Measurements from ENCODE around the gene MAD1L1. TPM values are rescaled to one million over a fixed set of nuclear protein-coding genes. Genes with fewer than 3 reads are reported as not detected.

MAD1L1 gene
- total RNA-seq, 1 experiment from 2014 or later, result 43.8 TPM

- peaks cover 30% of the 10 kb centered on the region for H3K36me3 Mint-ChIP-seq
- peak overlapping the region; percentile 91 for H3K27ac Mint-ChIP-seq
- DNase-seq (ENCODE audit: low spot score) (no peak), ATAC-seq (no peak)
- TF ChIP-seq RORB (CRISPR knock-in tag; IDR thresholded peaks at IDR 0.05) (no peak), ELF4 (CRISPR knock-in tag; IDR thresholded peaks at IDR 0.05; ENCODE audit: low read depth) (no peak), ESRRA (CRISPR knock-in tag; IDR thresholded peaks at IDR 0.05; ENCODE audit: borderline replicate concordance) (no peak), FOXP4 (CRISPR knock-in tag; IDR thresholded peaks at IDR 0.05) (no peak)
- TF ChIP-seq, protein P1, sequence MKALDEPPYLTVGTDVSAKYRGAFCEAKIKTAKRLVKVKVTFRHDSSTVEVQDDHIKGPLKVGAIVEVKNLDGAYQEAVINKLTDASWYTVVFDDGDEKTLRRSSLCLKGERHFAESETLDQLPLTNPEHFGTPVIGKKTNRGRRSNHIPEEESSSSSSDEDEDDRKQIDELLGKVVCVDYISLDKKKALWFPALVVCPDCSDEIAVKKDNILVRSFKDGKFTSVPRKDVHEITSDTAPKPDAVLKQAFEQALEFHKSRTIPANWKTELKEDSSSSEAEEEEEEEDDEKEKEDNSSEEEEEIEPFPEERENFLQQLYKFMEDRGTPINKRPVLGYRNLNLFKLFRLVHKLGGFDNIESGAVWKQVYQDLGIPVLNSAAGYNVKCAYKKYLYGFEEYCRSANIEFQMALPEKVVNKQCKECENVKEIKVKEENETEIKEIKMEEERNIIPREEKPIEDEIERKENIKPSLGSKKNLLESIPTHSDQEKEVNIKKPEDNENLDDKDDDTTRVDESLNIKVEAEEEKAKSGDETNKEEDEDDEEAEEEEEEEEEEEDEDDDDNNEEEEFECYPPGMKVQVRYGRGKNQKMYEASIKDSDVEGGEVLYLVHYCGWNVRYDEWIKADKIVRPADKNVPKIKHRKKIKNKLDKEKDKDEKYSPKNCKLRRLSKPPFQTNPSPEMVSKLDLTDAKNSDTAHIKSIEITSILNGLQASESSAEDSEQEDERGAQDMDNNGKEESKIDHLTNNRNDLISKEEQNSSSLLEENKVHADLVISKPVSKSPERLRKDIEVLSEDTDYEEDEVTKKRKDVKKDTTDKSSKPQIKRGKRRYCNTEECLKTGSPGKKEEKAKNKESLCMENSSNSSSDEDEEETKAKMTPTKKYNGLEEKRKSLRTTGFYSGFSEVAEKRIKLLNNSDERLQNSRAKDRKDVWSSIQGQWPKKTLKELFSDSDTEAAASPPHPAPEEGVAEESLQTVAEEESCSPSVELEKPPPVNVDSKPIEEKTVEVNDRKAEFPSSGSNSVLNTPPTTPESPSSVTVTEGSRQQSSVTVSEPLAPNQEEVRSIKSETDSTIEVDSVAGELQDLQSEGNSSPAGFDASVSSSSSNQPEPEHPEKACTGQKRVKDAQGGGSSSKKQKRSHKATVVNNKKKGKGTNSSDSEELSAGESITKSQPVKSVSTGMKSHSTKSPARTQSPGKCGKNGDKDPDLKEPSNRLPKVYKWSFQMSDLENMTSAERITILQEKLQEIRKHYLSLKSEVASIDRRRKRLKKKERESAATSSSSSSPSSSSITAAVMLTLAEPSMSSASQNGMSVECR (CRISPR knock-in tag; IDR thresholded peaks at IDR 0.05; ENCODE audit: borderline replicate concordance), result no peak
- TF ChIP-seq, protein P2, sequence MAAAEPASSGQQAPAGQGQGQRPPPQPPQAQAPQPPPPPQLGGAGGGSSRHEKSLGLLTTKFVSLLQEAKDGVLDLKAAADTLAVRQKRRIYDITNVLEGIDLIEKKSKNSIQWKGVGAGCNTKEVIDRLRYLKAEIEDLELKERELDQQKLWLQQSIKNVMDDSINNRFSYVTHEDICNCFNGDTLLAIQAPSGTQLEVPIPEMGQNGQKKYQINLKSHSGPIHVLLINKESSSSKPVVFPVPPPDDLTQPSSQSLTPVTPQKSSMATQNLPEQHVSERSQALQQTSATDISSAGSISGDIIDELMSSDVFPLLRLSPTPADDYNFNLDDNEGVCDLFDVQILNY (CRISPR knock-in tag; IDR thresholded peaks at IDR 0.05), result no peak
- CTCF ChIA-PET, result interaction anchor here (1.3 to 1.5 kb wide), 2 partner anchors 25 to 47 kb away, joined by 3 read pairs; no protein-coding TSS in a partner anchor
- POLR2A ChIA-PET, result no interaction called here
- H3K9me3 Mint-ChIP-seq, result no peaks in the 10 kb centered on the region
- H3K4me3 Mint-ChIP-seq, result no peak overlapping the region
- peaks cover 14% of the 10 kb centered on the region for H3K4me1 Mint-ChIP-seq
- H3K27me3 Mint-ChIP-seq (ENCODE audit: low read depth), result no peaks in the 10 kb centered on the region; the same call in 1 of the 2 replicates
Observed at GRCh38 chr7:2172311-2173188, 60.2 kb downstream of the MAD1L1 start.

- no peak for TF ChIP-seq ZNF138 (CRISPR knock-in tag; conservative IDR thresholded peaks at IDR 0.05)
- TF ChIP-seq, protein P3, sequence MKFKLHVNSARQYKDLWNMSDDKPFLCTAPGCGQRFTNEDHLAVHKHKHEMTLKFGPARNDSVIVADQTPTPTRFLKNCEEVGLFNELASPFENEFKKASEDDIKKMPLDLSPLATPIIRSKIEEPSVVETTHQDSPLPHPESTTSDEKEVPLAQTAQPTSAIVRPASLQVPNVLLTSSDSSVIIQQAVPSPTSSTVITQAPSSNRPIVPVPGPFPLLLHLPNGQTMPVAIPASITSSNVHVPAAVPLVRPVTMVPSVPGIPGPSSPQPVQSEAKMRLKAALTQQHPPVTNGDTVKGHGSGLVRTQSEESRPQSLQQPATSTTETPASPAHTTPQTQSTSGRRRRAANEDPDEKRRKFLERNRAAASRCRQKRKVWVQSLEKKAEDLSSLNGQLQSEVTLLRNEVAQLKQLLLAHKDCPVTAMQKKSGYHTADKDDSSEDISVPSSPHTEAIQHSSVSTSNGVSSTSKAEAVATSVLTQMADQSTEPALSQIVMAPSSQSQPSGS (CRISPR knock-in tag; IDR thresholded peaks at IDR 0.05; ENCODE audit: borderline replicate concordance, low read depth), result no peak
- ChIA-PET POLR2A (no interaction called here), CTCF (interaction anchor here (1.3 kb wide), 1 partner anchor 47 kb away, joined by 3 read pairs; no protein-coding TSS in a partner anchor)
- H3K27ac Mint-ChIP-seq, result peak overlapping the region; percentile 30; the same call in 1 of the 2 replicates
- no peaks in the 10 kb centered on the region; the same call in 1 of the 2 replicates for H3K27me3 Mint-ChIP-seq (ENCODE audit: low read depth)
- peaks cover 24% of the 10 kb centered on the region for H3K36me3 Mint-ChIP-seq
- ATAC-seq (no peak), DNase-seq (ENCODE audit: low spot score) (no peak)
- peaks cover 14% of the 10 kb centered on the region for H3K4me1 Mint-ChIP-seq
- H3K9me3 Mint-ChIP-seq, result no peaks in the 10 kb centered on the region
- H3K4me3 Mint-ChIP-seq, result no peak overlapping the region
Observed at GRCh38 chr7:2171855-2172254, 60.9 kb downstream of the MAD1L1 start.
